Activated naive CD8-positive, alpha-beta T cell (primary cell): ENCODE measurements around the gene CDK5RAP3.
"Not testable (repeated sequence)": the region's sequence is repeated elsewhere in the genome, so short reads cannot be mapped to it uniquely, and the experiment has no call there.

Experiments
- H3K27ac Mint-ChIP-seq: one replicate; pipeline ENCODE4 v1.8.0; 2021; ENCODE audit warnings: mixed read lengths
- H3K27me3 Mint-ChIP-seq: one replicate; pipeline ENCODE4 v1.8.0; 2021; ENCODE audit warnings: mixed read lengths
- H3K36me3 Mint-ChIP-seq: one replicate; pipeline ENCODE4 v1.8.0; 2021; ENCODE audit warnings: mixed read lengths
- H3K4me1 Mint-ChIP-seq: one replicate; pipeline ENCODE4 v1.8.0; 2021; ENCODE audit warnings: low read depth, mixed read lengths
- H3K4me3 Mint-ChIP-seq: one replicate; pipeline ENCODE4 v1.8.0; 2021; ENCODE audit warnings: mild to moderate bottlenecking, mixed read lengths
- H3K9me3 Mint-ChIP-seq: one replicate; pipeline ENCODE4 v1.8.0; 2021; ENCODE audit warnings: low read depth, mixed read lengths

CDK5RAP3 gene

DNA sequence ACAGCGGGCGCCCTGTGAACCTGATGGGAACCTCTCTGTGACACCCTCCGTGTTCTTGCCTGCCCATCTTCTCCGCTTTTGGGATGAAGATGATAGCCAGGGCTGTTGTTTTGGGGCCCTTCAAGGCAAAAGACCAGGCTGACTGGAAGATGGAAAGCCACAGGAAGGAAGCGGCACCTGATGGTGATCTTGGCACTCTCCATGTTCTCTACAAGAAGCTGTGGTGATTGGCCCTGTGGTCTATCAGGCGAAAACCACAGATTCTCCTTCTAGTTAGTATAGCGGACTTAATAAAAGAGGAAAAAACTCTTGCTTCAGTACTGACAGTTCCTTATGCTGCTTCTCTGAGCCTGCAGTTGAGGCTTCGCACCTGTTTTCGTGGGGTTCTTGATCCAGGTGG, 10.5 kb downstream of the CDK5RAP3 start:
- Mint-ChIP-seq H3K9me3 (no peaks in the 10 kb centered on the region), H3K4me3 (no peak overlapping the region), H3K27me3 (no peaks in the 10 kb centered on the region), H3K4me1 (no peaks in the 10 kb centered on the region), H3K27ac (no peak overlapping the region), H3K36me3 (peaks cover 3% of the 10 kb centered on the region)

DNA sequence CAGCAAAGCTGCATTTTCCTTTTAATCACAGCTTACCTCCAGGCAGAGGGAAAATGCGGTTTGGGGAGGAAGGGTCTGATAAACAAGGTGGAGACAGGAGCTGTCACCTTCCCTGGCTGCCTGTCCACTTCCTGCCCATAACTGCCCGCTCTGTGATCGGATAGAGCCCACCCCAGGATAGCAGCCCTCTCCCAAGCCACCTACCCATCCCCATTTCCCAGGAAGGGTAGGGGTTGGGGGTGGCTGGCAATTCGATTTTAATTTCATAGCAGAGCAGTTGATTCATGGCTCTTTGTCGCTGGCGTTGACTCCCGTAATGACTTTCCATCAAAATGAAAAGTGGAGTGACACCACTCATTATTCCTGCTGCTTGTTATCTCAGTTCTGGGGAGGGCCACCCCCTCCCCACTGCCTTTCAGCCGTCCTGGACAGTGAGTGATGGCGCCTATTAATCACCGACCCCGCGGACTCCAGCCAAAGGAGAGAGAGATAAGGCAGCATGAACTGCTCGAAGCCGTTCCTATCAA, 11.2 kb downstream of the CDK5RAP3 start:
- no peak overlapping the region for H3K27ac Mint-ChIP-seq
- H3K4me1 Mint-ChIP-seq, result no peaks in the 10 kb centered on the region
- peaks cover 3% of the 10 kb centered on the region for H3K36me3 Mint-ChIP-seq
- no peaks in the 10 kb centered on the region for H3K27me3 Mint-ChIP-seq
- H3K9me3 Mint-ChIP-seq, result no peaks in the 10 kb centered on the region
- H3K4me3 Mint-ChIP-seq, result no peak overlapping the region

DNA sequence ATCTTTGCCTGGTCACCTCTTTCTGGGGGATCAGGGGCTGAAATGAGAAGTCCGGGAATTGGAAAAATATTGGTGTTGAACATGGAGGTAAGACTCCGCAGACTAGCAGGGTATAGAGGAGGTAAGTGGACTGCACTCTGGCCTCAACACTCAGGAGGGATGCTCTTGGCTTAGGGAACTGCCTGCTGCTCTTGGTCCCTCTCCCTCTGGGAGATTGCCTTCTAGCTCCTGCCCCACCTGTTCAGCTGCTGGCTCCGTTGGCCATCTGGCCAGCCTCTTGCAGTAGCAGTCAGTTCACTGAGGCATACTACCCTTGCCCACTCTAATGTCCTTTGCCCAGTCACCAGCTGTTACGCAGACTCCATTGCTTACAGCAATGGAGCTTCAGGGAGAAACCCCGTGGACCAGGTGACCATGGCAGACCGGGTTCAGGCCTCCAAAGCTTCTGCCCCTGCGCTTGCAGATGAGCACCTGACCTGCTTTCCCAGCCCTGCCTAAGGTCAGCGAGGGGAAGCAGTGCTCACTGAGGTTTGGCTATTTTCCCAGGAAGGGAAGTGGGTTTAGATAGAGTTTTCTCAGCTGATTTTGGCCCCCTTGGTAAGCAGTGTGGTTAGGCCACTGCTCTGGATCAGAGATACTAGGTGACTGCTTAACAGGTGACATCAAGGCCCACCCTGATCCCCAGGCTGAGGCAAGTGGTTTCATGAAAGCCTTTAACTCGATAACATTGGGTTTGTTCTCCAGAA, 11.9 kb downstream of the CDK5RAP3 start:
- Mint-ChIP-seq H3K27ac (no peak overlapping the region), H3K36me3 (peaks cover 3% of the 10 kb centered on the region), H3K4me1 (no peaks in the 10 kb centered on the region), H3K4me3 (no peak overlapping the region), H3K27me3 (no peaks in the 10 kb centered on the region), H3K9me3 (no peaks in the 10 kb centered on the region)

DNA sequence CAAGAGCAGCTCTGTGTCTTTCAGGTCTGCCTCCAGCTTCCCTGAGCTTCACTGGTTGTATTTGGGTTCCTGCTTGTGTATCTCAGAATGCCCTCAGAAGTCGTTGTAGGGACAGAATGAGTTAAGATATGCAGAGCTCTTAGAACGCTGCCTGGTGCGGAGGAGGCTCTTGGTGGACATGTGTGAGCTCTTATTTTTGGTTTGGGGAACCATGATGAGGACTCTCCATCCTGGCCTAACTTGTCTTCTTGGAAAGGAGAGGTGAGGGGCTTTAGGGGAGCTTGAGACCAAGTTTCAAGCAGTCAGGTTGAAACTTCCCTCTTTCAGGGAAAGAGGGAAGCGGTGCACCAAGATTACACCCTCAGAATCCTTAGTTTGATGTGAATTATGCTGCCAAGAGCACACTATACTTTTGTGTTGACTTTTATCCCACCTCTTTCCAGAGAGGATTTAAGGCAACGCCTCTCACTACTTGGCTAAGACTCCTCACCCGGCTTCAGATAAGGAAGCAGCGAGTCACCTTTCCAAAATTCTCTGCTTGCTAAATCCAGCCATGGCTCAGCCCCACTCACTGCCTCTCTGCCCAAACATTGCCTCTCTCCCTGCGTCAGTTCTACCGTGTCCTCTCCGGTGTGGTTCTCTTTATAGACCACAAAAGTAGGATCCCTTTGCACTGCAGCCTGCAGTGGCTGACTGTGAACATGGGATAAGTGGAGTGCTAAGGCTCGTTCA, 12.7 kb downstream of the CDK5RAP3 start:
- Mint-ChIP-seq H3K4me3 (no peak overlapping the region), H3K9me3 (no peaks in the 10 kb centered on the region), H3K36me3 (peaks cover 3% of the 10 kb centered on the region), H3K4me1 (no peaks in the 10 kb centered on the region), H3K27ac (no peak overlapping the region), H3K27me3 (no peaks in the 10 kb centered on the region)

DNA sequence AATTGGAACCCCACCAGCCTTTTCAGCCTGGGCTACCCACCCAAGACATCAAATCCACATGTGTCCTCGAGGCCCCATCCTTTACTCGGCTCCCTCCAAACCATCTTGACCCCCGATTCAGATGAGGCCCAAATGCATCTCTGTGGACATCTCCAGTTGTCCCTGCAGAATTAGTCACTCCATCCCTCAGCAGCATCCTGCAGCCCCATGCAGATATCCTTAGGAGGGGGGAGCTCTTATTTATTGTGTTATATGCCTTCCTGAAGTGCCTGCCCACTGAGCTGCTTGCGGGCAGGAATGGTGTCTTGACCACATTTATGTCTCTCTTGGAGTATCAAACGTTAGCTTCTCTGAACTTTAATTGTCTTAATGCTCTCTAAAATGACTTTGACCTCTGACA, 15.6 kb downstream of the CDK5RAP3 start:
- Mint-ChIP-seq H3K4me3 (no peak overlapping the region), H3K36me3 (peaks cover 3% of the 10 kb centered on the region), H3K27me3 (no peaks in the 10 kb centered on the region), H3K9me3 (no peaks in the 10 kb centered on the region), H3K27ac (no peak overlapping the region), H3K4me1 (no peaks in the 10 kb centered on the region)

DNA sequence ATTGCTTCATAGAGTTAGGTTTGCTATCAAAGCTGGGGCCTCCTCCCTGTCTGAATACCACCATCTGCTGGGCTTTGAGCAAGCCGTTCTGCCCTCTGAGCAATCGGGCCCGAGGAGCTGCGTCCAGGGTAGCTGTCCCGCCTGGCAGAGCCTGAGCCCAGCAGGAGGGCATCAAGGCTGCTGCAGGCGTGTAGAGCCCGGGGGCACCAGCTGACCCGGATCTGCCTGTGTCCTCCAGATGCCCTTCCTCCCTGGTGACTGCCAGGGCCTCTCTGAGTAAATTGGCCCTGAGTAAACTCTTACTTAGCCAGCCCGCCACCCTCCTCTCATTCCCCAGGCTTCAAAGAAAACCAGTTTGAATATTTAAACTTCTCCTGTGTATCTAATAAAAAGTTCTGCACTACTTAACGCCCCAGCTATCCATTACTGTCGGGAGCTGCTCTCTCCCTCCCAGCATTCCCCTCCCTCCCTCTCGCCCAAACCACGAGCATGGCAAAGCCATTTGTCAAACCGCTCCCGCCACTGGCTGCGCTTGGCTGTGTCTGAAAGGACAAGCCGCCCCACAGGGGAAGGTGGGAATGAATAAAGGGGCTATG, 16.4 kb downstream of the CDK5RAP3 start:
- no peak overlapping the region for H3K4me3 Mint-ChIP-seq
- H3K4me1 Mint-ChIP-seq, result no peaks in the 10 kb centered on the region
- no peak overlapping the region for H3K27ac Mint-ChIP-seq
- H3K27me3 Mint-ChIP-seq, result no peaks in the 10 kb centered on the region
- peaks cover 3% of the 10 kb centered on the region for H3K36me3 Mint-ChIP-seq
- H3K9me3 Mint-ChIP-seq, result no peaks in the 10 kb centered on the region

DNA sequence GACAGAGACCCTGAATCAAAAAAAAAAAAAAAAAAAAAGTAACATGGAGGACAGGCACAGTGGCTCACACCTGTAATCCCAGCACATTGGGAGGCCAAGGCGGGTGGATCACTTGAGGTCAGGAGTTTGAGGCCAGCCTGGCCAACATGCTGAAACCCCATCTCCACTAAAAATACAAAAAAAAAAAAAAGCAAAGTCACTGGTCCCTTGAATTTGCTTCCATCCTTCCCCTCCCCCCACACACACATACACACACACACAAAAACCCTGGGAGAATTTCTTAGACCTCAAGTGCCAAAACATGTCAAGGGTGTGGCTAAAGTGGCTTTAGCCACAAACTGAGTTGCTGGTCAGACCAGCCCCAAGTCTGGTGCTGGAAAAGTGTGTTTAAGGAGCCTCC, 17.5 kb downstream of the CDK5RAP3 start:
- H3K4me1 Mint-ChIP-seq, H3K9me3 Mint-ChIP-seq, H3K27ac Mint-ChIP-seq, H3K4me3 Mint-ChIP-seq, H3K27me3 Mint-ChIP-seq, H3K36me3 Mint-ChIP-seq: not testable (repeated sequence)

DNA sequence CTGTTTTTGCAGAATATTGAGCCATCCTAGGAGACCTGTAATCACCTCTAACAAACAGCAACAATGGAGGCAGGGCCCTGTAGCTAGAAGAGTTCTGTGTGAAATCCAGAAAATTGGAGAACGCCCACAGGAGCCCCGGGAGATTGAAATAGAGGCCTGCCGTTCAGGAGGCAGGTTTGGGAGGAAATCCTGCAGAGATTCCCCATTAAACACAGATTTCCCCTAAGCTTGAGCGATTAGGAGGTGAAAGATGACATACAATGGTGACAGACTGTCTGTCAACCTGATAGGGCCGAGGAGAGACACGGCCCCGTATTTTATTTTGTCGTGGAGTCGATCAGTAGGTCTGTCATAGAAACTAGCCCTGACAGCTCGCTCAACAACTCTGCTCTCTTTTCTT, 18.2 kb downstream of the CDK5RAP3 start:
- Mint-ChIP-seq H3K27me3 (no peaks in the 10 kb centered on the region), H3K27ac (no peak overlapping the region), H3K36me3 (no peaks in the 10 kb centered on the region), H3K4me1 (no peaks in the 10 kb centered on the region), H3K9me3 (no peaks in the 10 kb centered on the region), H3K4me3 (no peak overlapping the region)

DNA sequence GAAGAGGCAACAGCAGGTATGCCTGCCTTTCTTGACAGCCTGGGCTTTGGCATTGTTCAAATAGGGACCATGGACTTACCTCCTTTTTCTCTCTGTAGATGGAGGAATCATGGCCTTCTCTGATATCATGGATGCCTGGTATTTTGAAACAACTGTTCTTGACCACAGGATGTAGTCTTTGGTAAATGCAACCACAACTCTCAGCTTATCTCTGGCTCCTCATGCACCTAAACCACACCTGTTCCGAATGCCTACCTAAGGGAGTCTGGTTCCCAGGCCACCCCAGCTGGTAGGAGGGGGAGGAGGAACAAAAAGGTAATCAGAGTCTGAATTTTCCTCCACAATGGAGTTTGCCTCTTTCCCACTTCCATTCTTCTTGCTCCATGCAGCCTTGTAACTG, 18.8 kb downstream of the CDK5RAP3 start:
- Mint-ChIP-seq H3K27ac (no peak overlapping the region), H3K9me3 (no peaks in the 10 kb centered on the region), H3K27me3 (no peaks in the 10 kb centered on the region), H3K4me1 (no peaks in the 10 kb centered on the region), H3K4me3 (no peak overlapping the region), H3K36me3 (no peaks in the 10 kb centered on the region)

DNA sequence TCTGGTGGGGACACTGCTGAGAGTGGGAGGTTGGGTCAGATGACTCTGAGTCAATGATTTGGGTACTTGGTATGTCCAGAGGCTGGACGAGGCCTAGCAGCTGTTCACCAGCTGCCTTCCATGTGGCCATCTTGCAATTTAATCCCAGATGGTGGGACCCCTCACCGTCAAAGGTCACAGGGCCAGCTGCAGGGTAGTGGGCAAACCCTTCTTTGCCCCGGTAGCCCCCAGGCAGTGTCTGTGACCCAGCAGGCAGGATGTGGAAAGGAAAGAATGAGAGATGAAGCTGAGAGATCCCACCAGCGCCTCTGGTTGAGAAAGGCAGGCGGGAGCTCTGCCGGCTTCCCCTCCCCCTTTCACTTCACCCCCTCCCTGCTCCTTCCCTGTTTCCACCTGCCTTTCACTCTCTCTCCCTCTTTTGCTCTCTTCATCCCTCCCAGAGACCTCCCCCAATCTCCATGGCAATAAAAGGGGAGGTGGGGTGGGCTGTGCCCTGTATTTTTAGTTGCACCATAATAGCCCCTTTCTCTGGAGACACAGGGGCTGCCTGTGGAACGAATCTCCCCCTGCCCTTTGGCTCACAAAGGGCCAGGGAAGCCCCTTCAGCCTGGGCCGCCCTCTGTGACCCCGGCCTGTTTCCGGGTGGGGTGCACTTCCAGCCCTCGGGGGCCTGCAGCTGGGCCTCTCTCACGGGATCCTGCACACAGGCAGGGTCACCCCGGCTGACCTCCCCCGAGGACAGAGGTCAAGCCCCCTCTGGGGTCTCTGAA, 20.2 kb downstream of the CDK5RAP3 start:
- no peaks in the 10 kb centered on the region for H3K9me3 Mint-ChIP-seq
- no peaks in the 10 kb centered on the region for H3K36me3 Mint-ChIP-seq
- no peak overlapping the region for H3K4me3 Mint-ChIP-seq
- H3K4me1 Mint-ChIP-seq, result no peaks in the 10 kb centered on the region
- H3K27me3 Mint-ChIP-seq, result no peaks in the 10 kb centered on the region
- no peak overlapping the region for H3K27ac Mint-ChIP-seq

DNA sequence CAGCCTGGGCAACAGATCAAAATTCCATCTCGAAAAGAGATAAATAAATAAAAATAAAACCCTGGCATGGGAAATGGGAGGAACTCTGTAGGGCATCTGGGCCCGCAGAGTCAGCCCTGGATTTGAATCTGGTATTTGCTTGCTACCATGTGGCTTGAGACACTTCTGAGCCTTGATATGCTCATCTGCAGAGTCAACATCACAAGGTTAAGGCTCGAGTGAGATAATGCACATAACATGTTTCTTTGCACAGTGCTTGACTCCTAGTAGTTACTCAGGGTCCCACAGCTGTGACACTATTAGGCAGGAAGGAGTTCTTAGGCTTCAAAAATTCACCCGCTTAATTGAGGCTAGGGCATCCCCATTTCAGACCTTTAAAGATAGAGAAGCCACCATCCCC, 21.3 kb downstream of the CDK5RAP3 start:
- no peak overlapping the region for H3K4me3 Mint-ChIP-seq

DNA sequence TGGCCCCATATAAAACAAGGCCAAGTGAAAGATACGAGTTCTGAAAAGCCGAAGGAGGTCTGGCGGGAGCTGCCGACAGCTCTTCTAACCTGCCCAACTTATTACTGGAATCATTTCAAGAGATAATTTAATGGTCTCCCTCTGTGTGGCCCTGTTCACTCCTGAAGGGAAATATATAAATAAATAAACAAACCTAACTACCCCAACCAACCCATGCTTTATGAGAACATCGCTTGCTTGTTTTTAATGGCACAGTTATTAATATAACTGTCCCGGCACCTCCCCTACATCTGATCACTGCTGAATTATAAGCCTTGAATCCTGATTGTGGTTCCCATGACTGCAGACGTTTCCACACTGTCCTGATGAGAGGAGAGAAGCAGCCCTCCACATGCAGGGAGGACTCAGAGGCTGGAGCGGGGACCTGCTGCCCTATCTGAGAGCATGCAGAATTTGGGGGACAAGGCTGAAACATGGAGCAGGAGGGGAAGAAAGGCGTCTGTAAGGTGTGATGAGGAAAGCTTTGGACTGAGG, 22.2 kb downstream of the CDK5RAP3 start:
- no peaks in the 10 kb centered on the region for H3K36me3 Mint-ChIP-seq
- H3K4me3 Mint-ChIP-seq, result no peak overlapping the region
- H3K27me3 Mint-ChIP-seq, result no peaks in the 10 kb centered on the region
- no peaks in the 10 kb centered on the region for H3K4me1 Mint-ChIP-seq
- no peaks in the 10 kb centered on the region for H3K9me3 Mint-ChIP-seq
- H3K27ac Mint-ChIP-seq, result no peak overlapping the region

More for the DNA sequence above, 21.3 kb downstream of the CDK5RAP3 start:
- Mint-ChIP-seq H3K4me1 (no peaks in the 10 kb centered on the region), H3K36me3 (no peaks in the 10 kb centered on the region), H3K9me3 (no peaks in the 10 kb centered on the region), H3K27me3 (no peaks in the 10 kb centered on the region), H3K27ac (no peak overlapping the region)

DNA sequence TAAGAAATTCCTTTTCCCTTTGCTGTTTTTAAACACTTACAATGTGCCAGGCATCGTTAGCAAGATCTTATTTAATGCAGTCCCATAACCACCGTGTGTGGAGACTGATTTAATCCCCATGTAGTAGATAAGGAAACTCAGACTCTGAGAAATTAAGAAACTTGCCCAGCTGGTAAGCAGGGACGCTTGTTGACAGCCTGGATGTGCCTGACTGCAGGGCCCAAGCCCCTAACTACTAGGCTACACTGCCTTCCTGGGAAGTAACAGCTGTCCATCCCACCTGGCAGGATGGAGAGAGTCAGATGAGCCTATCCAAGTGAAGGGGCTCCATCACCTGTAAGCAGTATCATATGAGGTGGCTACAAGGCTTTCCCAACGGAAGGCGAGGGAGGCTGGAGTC, 23.1 kb downstream of the CDK5RAP3 start:
- Mint-ChIP-seq H3K4me1 (no peaks in the 10 kb centered on the region), H3K27ac (no peak overlapping the region), H3K9me3 (no peaks in the 10 kb centered on the region), H3K36me3 (no peaks in the 10 kb centered on the region), H3K27me3 (no peaks in the 10 kb centered on the region), H3K4me3 (no peak overlapping the region)

DNA sequence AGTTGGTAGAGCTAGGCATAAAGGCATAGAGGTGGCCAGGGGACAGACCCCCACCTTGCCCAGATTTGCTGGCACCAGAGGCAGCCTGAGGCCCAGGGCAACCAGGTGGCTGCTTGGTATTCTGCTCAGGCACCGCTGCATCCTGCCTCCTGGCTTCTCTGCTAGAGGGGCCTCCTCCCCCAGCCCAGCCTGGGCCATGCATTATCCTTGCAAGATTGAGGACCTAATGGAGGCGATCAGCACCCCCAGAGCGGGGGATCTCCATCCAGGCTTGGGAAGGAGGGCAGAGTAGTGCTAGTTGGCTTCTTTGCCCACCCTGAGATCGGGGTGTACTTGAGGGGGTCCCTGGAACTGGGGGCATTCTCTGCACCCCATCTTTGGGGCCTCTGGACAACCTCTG, 23.8 kb downstream of the CDK5RAP3 start:
- H3K27me3 Mint-ChIP-seq, result no peaks in the 10 kb centered on the region
- no peak overlapping the region for H3K4me3 Mint-ChIP-seq
- no peak overlapping the region for H3K27ac Mint-ChIP-seq
- H3K4me1 Mint-ChIP-seq, result no peaks in the 10 kb centered on the region
- H3K36me3 Mint-ChIP-seq, result no peaks in the 10 kb centered on the region
- H3K9me3 Mint-ChIP-seq, result no peaks in the 10 kb centered on the region
